ENCODE measurements around the gene TSC22D1.
"Not testable (repeated sequence)": the region's sequence is repeated elsewhere in the genome, so short reads cannot be mapped to it uniquely, and the experiment has no call there.

The TSC22D1 gene

DNA sequence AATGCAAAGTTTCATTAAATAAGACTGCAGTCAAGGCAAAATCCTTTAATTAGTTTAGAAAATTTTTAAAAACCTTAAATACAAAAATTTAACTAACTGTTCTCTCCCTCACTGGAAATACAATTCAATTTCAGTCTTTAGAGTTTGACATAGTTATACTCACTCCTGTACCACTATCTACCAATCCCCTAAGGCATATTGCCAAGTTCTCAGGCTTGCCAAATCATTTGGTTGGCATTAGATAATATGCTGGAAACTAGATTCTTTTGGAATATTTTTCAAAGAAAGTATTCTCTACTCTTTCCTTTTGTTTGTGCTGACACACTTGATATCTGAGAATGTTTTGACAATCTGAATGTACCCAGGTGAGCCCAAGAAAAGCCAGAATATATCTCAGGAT, 77.2 kb downstream of the TSC22D1 start:
- no peak for DNase-seq

DNA sequence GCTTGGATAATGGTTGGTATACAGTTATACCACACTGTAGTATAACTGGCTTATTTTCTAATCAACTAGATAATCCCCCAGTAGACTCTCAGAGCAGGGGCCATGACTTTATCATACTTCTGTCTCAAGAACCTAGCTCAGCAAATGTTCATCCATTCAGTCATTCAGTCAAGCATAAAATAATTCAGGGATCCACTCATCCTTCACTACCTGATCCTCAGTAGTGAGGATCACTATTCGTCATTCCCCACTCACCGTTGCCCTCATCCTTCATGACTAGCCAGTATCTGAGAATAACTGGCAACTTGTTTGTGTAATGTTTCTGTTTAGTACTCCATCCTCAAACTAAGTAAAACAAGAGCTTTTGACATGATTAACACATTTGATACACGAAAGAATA, 77.6 kb downstream of the TSC22D1 start:
- no peak for DNase-seq

DNA sequence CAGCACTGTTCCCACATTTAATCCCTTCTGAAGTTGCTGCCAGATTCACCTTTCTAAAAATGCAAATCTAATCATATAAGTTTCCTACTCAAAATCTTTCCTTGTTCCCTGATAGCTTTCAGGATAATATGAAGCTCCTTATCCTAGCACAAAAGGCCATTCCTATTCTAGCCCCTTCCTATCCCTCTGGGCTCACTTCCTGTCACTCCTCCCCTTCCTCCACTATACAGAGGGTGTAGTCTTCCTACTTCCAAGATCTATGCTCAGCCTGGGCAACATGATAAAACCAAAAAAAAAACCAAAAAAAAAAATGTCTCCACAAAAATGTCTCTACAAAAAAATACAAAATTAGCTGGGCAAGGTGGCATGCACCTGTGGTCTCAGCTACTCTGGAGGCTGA, 78.3 kb downstream of the TSC22D1 start:
- DNase-seq: no peak

DNA sequence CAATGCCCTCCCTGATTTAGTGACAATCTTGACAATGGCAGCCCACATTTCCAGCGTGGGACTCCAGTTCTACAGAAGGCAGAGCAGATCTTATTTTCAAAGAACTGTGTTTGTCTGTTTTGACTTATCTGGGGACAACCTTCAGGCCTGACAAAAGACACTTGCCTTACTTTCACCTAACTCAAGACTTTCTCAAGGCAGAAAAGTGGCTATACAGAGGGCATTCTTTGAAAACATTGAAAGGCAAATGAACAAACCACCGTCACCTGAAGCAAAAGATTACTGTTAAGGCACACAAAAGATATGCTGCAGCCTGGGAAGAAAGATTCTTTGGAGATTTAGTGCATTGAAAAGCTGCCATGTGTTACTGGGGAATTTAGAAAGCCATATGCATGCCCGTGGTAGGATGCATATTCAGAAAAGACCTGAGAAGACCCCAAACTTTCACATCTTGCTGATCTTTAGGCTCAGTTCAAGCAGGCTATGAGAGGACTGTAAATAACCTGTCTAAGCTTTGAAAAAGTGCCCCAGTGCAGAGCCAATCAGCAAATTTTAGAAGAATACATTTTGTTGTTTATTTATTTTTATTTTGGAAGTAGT, 82.8 kb downstream of the TSC22D1 start:
- no peak for DNase-seq

DNA sequence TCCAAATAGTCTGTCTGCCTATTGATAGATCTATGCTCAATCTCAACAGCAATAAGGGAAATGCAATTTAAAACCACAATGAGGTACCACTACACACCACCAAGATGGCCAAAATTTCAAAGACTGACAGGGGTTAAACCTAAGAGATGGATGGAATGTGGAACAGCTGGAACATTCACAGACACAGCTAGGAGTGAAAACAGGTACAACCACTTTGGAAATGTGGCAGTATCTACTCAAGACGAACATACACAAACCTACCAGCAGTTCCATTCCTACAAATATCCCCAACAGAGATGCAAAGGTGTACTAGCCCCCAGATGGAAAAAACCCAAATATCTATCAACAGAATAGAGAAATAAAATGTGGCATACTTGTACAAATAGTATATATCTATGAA, 86.4 kb downstream of the TSC22D1 start:
- no peak for DNase-seq

DNA sequence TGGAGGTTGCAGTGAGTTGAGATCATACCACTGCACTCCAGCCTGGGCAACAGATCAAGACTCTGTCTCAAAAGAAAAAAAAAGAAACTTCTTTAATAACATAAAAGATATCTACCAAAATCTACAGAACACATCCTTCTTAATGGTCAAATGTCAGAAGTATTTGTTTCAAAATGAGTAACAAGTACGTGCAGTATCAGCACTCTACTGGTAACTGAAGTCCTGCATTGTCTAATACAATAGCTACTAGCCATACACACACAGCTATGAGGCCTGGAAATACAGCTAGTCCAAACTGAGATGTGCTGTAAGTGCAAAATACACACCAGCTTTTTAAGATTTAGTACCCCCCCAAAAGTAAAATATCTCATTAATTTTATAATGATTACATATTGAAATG, 88.1 kb downstream of the TSC22D1 start:
- no peak for DNase-seq

DNA sequence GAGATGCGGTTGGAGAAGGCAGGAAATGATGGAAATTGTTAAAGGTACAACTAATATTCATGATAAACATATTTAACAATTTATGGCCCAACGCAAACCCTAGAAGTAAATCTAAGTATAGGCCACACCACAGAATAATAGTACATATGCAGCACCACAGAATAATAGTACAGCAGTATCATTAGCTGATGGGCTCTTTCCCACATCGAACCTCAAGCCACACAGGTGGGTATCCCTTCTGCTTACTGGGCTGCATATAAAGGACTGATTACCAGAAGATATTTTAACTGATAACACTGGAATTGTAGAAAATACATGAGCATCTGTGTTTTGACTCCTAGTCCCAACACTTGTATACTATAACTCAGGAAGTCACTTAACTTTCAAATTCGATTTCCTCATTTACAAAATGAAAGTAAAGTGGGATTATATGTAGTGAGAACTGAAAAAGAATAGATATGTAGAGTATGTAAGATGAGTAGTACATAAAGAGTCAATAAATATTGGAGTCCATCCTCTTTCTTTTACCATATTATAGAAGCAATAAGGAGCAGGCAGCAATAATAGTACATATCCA, 91.5 kb downstream of the TSC22D1 start:
- no peak for DNase-seq

DNA sequence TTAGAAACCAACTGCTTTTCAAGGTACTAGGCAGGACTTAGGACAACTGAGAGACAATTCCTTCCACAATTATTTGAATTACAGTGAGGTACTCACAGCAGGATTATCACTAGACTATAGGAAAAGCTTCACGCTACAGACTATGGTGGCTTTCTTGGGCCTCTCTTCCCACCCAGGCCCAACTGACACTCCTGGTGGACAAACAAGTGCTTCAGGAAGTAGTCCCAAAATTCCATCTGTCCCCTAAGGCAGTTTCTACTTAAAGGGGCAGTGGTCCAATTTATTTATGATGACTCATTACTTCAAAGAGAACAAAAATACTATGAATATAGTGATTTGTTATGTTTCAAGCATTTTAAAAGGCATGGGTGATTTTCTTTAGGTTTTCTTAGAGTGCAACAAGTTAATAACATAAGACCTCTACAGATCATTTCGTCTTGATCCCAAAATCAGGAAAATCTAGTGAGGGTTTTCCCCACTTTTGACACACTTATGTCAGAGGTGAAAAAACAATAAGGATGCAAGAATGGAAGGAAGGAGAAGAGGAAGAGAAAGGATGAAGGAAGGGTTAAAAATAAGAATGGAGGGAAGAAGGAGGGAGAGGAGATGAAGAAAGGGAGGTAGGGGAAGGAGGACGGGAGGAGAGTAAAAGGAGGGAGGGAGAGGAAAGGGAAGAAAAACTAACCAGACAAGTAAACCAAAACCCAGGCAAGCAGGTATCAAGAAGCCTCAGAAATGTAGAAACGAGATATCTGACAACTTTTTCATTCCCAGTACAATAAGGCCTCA, 101.8 kb downstream of the TSC22D1 start:
- no peak for DNase-seq

DNA sequence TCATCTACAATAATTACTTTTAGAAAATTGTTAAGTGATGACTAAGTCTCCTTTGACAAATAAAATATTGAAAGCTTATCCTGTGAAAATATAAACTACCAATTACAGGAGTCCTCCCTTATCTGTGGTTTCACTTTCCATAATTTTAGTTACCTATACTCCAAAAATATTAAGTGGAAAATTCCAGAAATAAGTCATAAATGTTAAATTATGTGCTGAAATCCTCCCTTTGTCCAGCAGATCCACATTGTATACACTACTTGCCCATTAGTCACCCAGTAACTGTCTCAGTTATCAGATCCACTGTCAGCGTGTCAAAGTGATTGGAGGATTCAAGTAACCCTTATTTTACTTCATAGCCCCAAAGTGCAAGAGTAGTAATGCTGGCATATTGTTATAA, 104.4 kb downstream of the TSC22D1 start:
- DNase-seq: no peak

DNA sequence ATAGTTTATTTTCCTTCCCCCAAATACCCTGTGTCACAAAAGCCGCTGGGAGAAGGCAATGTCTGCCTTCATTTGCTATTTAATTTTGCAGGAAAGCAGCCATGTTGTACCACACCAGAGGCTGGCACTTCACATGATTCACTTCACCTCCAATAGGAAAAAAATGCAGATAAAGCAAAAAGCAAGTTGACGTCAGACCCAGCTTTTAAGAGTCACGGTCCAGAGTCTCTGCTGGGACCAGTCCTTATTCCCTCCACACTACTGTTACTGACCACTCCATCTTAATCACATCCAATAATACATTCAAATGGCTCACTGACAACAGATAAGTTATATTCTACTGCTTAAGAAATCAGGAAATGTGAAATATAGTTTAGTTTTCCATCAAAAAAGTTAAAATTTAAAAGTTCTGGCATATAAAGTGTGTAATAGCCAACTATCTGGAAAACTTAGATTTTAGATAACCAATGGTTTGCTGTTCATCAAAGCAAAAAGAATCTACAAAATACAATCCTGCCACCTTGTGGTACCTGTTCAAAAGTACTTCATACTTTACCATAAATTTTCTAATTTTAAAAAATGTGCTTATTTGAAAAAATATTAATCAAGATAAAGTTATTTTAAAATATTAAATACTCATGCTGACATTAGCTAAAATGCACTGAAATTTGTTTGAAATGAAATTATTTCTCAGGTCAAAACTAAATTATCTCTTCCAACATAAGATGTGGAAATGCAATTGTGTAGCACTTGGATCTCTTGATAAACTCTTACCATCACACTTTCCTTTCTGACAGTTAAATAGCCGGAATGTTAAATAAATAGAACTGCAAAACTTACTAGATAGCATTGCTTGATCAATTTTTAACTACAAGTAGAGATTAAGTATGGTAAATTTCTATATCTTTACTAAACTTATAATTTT, 105.2 kb downstream of the TSC22D1 start:
- DNase-seq: no peak

DNA sequence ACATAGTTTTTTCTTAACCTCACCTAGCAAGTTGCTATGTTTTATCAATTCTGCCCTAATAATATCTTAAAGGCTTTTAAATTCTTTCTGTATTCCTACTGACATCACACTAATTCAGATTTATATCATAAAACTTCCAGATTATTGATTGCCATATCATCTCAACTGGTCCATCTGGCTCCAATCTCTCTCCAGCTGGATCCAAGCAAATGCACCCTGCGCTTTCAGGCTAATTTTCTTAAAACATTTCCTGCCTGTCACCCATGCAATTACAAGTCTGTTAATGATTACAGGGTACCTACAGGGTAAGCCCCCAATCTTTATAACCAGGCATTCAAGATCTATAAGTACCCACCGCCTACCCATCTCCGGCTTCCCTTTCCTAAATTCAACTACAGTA, 107.3 kb downstream of the TSC22D1 start:
- no peak for DNase-seq

DNA sequence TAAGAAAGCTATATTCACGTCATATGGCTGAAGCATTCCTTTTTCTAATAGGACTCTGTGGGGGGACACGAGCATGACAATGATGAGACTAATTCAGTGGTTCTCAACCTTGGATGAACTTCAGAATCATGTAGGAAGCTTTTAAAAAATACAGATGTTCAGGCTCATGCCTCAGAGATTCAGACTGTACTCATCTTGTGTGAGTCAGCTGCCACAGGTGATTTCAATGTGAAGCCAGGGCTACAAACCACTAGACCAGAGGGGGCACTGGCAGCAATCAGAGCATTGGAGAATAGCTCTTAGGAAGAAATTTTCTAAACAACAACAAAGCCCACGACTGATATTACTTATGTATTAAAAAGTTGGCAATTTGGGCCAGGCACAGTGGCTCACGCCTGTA, 110.8 kb downstream of the TSC22D1 start:
- no peak for DNase-seq

DNA sequence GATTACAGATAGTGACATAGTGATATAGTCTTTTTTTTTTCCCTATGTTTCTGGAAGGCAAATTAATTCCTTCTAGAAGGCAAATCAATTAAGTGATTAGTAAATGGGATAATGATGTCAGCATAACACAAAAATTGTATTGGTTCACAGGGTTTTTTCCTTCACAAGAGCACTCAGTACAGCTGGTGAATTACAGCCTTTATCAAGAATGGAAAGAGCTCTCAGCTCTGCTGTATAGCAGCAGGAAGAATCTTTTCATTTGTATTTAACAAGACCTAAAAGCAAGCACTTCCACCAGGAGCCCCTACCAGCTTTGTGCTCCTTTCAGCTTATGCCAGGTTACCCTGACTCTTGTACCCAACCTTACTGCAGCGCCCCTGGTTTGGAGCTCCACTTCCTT, 111.7 kb downstream of the TSC22D1 start:
- no peak for DNase-seq

DNA sequence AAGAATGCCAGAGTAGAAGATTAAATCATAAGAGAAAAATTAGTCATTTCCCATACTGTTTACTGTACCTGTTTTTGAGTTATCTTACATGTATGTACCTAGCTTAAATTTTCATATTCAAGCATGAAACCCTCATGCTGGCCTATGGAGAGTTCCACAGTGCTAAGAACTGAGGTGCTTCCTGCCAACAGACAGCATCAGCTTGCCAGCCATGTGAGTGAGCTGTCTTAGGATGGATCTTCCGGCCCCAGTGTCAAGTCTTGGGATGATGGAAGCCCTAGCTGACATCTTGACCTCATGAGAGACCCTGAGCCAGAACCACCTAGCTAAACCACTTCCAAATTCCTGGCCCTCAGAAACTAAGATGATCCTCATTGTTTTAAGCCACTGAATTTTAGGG, 112.4 kb downstream of the TSC22D1 start:
- no peak for DNase-seq

DNA sequence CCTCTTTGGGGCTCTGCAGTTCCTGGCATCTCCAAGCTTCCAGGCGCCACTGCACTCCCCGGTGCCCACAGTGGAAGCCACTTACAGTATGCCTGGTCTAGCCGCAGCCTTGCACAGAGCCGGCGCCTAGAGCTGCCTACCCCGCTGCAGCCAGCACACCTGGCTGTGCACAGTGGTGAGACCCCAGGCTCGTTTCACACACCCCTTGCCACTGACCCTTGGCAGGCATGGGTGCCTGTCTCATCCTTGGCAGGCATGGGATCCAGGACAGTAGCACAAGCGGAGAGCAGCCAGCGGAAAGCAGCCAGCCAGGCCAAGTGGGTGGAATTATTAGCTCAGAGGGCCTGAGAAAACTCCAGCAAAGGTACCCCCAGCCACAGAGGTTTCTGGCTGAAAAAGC, 116.5 kb downstream of the TSC22D1 start:
- DNase-seq: no peak

DNA sequence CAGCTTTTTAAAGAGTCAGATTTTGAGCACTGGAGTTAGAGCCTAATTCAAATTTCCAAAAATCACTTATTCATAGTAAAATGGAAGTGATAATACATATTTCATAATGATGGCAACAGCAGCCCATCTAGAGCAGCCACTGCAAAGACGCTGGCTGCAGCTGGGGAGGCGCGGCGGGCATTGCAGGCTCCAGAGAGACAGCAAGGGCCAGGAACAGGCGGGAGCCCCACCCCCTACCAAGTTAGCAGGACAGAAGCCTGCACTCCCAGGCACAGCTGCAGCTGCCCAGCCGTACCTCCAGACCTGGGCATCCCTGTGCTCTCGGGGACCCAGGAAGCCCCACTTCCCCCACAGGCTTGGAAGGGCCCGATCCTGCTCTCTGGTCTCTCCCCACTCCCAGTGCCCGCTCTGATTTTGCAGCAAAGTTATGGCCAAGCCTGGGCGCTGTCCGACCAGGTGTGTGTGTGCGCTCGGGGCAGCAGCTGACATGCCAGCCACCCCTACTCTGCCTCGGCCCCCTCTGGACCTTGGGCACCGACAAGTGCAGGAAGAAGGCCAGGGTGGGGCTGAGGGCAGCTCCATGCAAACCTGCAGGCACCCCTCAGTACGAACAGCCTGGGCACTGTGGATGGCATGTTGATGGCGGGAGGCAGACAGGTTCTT, 117.7 kb downstream of the TSC22D1 start:
- DNase-seq: no peak

DNA sequence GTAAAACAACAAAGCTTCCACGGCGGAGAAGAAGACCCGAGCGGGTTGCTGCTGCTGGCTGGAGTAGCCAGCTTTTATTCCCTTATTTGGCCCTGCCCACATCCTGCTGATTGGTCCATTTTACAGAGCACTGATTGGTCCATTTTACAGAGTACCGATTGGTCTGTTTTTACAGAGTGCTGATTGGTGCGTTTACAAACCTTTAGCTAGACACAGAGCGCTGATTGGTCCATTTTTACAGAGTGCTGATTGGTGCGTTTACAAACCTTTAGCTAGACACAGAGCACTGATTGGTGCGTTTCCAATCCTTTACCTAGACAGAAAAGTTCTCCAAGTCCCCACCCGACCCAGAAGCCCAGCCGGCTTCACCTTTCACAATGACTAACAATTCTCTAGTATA, 119.9 kb downstream of the TSC22D1 start:
- DNase-seq: not testable (repeated sequence)

DNA sequence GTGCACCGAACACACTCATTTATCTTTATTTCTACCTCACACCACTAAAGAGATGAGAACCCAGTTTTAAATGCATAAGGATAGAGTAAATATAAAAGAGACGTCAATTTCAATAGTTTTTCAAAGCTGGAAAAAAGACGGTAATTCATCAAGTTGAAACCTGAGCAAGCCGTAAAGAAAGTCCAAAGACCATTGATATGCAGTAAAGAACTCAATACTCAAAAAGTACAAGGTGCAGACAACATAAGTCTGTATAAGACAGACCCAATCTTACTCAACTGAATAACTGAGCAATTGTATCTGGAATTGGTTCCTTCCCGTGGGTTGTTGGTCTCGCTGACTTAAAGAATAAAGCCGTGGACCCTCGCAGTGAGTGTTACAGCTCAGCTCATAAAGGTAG, 120.4 kb downstream of the TSC22D1 start:
- no peak for DNase-seq

DNA sequence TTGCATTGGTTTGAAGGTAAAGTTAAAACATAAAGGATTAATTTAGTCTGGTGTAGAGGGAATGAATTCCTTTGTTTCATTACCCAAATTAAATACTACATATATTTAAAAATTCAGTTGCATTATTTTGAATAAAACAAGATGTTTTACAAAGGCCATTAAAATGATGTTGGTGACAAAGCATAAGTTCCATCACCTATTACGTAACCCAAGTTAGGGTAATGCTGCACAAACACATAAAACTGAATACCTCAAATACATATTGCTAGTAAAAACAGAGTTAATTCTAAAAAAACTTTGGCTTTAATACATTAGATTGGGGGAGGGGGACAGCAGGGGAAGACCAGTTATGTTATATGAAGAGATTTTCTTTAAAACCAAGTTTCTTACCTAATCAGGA, 122.2 kb downstream of the TSC22D1 start:
- DNase-seq: no peak

DNA sequence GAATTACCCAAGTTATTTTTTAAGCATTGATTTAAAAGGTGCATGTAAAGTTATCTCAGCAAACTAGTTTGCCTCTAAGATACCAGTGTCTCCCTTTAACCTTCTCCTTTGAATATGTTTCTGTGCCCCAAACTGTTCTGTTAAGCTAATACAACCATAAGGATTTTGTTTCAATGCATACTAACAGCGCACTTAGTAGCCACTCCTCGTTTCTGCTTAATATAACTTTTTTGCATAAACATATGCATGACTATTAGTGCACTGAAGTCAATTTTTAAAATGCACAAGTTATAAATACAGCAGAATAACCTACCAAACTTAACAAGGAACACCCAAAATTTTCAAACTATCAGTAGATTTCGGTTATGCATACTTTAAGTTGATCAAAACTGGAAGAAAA, 123.1 kb downstream of the TSC22D1 start:
- DNase-seq: no peak

DNA sequence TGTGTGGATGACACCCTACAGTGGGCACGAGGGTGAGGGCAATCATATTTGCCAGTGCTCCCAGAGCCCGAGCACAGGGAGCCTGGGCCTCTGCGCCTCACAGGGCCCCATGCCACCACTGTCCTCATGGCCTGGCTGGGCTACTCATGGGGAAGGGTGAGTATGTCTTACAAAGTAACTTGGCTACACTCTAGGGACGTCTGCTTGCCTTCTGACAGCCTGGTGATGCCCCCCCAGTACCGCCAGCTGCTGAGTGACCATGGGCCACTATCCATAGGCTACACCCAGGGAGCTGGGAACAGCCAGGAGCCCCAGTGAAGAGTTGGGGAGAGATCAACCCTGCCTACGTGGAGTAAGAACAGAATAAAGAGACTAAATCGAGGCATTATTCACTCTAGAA, 123.7 kb downstream of the TSC22D1 start:
- DNase-seq: no peak

DNA sequence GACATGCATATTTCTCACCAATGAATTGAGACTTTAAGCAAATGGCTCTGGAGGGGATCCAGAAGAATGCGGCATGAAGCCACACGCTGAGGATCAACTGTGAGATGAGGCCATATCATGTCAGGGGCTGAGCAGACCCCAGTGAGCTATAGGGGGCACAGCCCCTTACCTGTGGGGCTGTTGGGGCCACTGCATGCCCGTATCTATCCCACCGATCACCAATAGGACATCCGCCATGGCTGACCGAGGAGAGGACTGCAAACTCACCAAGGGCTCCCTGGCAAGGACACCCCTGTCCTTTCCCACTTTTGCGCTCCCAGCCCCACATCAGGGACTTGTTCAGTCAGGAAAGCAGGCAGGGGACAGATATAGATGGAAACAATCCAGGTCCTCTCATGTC, 124.5 kb downstream of the TSC22D1 start:
- no peak for DNase-seq

DNA sequence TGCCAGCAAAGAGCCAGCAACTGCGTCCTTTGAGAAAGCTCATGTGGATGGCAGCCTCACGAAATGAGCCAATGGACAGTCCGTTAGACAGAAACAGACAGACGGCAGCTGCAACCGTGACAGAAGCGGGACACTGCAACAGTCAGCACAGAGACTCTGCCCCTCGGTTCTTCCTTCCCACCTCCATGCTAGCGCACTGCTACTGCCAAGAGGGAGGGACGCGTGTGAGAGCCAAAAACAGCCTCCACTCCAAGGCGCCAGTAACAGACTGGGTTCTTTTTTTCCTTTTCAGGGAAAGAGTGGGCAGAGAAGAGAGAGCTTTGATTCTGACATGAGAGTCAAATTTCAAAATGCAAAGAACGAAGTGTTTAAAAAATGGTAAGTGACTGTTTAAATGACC, 125.0 kb downstream of the TSC22D1 start:
- no peak for DNase-seq
